NB4 (cell line): Measurements from ENCODE around the gene KRT77.
"Not testable (repeated sequence)": the region's sequence is repeated elsewhere in the genome, so short reads cannot be mapped to it uniquely, and the experiment has no call there.

Source experiments
- CTCF ChIP-seq: IDR thresholded peaks from one replicate; pipeline ENCODE4 v1.5.1; 2012; ENCODE audit warnings: low read depth, low read length
- MAX ChIP-seq: IDR thresholded peaks from 2 replicates; pipeline ENCODE4 v1.6.1; 2011; ENCODE audit warnings: low read depth, low read length
- MYC ChIP-seq: IDR thresholded peaks from 2 replicates; pipeline ENCODE4 v1.6.1; 2011; ENCODE audit warnings: low read depth, low read length
- POLR2A ChIP-seq: IDR thresholded peaks from 2 replicates; pipeline ENCODE4 v1.6.1; 2011; ENCODE audit warnings: mild to moderate bottlenecking; ENCODE audit not compliant: insufficient read length; ENCODE audit errors: extremely low read depth

- not testable (repeated sequence) for TF ChIP-seq CTCF, POLR2A, MAX, MYC
Measured at GRCh38 chr12:52669941-52670340, 33.4 kb downstream of the KRT77 start.
